NT2/D1 (cell line): Measurements from ENCODE around the gene HIPK3.
"Not testable (repeated sequence)": the region's sequence is repeated elsewhere in the genome, so short reads cannot be mapped to it uniquely, and the experiment has no call there.

Source experiments
- DNase-seq: peaks from one replicate; pipeline ENCODE4 v3.0.0-alpha.2; 2011; ENCODE audit warnings: low read depth, low spot score
- H3K27me3 ChIP-seq: 2 replicates; pipeline ENCODE4 v1.6.0; 2011; ENCODE audit warnings: mild to moderate bottlenecking; ENCODE audit not compliant: insufficient read length, insufficient read depth
- H3K36me3 ChIP-seq: 2 replicates; pipeline ENCODE4 v1.6.1; 2011; ENCODE audit warnings: mild to moderate bottlenecking, low read length, mixed read lengths; ENCODE audit not compliant: insufficient read depth, insufficient read length
- H3K4me1 ChIP-seq: 2 replicates; pipeline ENCODE4 v1.5.1; 2011; ENCODE audit not compliant: insufficient read depth, insufficient read length
- H3K4me3 ChIP-seq: 2 replicates; pipeline ENCODE4 v1.5.1; 2011; ENCODE audit warnings: low read depth; ENCODE audit not compliant: insufficient read length
- H3K9ac ChIP-seq: 2 replicates; pipeline ENCODE4 v1.6.0; 2011; ENCODE audit warnings: low read depth; ENCODE audit not compliant: insufficient read length
- H3K9me3 ChIP-seq: 2 replicates; pipeline ENCODE4 v1.5.1; 2011; ENCODE audit warnings: mild to moderate bottlenecking, low read length; ENCODE audit not compliant: insufficient read depth
- SUZ12 ChIP-seq: IDR thresholded peaks from 2 replicates; pipeline ENCODE4 v1.6.1; 2011; ENCODE audit not compliant: insufficient read length, insufficient read depth; ENCODE audit errors: extremely low read depth
- YY1 ChIP-seq: IDR thresholded peaks from 2 replicates; pipeline ENCODE4 v1.6.1; 2011; ENCODE audit not compliant: insufficient read length, insufficient read depth
- ZNF274 ChIP-seq: IDR thresholded peaks from 2 replicates; pipeline ENCODE4 v1.6.1; 2011; ENCODE audit warnings: mild to moderate bottlenecking, low read depth, low read length

HIPK3 gene

DNA sequence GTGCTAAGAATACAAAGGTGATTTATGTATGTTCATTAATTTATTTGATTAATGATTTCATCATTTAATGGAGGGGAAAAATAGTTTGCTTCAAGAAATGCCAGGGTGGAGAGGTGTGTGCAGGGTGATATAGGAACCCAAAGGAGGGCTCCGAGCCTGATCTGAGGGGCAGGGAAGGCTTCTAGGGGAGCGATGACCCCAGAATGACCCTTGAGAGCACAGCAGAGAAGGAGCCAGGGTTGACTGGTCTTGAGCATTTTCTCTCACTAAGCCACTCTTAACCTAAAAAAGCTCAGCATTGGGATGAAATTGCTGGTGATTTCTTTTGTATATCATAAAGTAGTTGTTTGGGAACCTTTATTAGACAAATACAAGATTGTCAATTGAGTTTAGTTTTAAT is 35.1 kb downstream of the HIPK3 start:
- TF ChIP-seq SUZ12 (no peak), YY1 (no peak), ZNF274 (no peak)
- no peak overlapping the region for H3K4me3 ChIP-seq
- no peaks in the 10 kb centered on the region for H3K27me3 ChIP-seq
- H3K9me3 ChIP-seq, result no peaks in the 10 kb centered on the region
- H3K9ac ChIP-seq, result no peak overlapping the region
- no peaks in the 10 kb centered on the region for H3K36me3 ChIP-seq
- DNase-seq, result no peak
- H3K4me1 ChIP-seq, result no peaks in the 10 kb centered on the region

DNA sequence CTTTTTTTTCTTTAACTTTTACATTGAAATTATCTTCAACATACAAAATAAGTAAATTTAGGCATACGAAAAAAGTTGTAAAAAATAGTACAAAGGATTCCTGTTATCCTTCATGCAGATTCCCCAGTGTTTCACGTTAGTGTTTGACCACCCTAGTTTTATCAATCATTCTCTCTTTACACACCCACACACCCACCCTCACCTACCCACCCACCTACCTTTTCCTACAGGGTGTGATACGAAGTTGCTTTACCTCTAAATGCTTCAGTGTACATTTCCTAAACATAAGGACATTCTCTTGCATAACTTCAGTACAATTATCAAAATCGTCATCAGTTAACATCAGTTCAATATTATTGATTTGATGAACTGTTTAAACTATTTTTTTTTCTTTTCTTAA is 37.0 kb downstream of the HIPK3 start:
- Histone ChIP-seq H3K9me3 (peaks cover 5% of the 10 kb centered on the region; the same call in 1 of the 2 replicates), H3K4me3 (no peak overlapping the region), H3K36me3 (no peaks in the 10 kb centered on the region), H3K27me3 (no peaks in the 10 kb centered on the region), H3K9ac (no peak overlapping the region), H3K4me1 (no peaks in the 10 kb centered on the region)
- TF ChIP-seq SUZ12 (no peak), ZNF274 (no peak), YY1 (no peak)
- no peak for DNase-seq

DNA sequence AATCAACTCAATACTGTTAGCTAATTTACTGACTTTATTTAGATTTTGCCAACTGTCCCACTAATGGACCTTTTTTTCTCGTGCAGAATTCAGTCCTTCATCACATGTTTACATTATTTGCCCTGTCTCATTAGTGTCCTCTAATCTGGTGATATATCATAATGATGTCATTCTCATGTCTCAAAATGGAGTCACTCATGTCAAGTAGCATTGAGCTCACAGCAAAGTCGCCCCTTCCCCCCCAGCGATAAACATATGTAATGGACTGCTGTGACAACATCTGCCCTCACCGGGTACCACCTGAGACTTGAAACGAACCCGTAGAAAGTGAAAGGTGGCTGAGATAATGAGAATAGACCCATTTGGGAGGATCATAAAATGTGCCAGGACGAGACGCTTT is 37.6 kb downstream of the HIPK3 start:
- no peak overlapping the region for H3K4me3 ChIP-seq
- H3K9me3 ChIP-seq, result peaks cover 5% of the 10 kb centered on the region; the same call in 1 of the 2 replicates
- H3K36me3 ChIP-seq, result no peaks in the 10 kb centered on the region
- no peaks in the 10 kb centered on the region for H3K4me1 ChIP-seq
- H3K27me3 ChIP-seq, result no peaks in the 10 kb centered on the region
- no peak overlapping the region for H3K9ac ChIP-seq
- DNase-seq, result no peak
- TF ChIP-seq ZNF274 (no peak), SUZ12 (no peak), YY1 (no peak)

DNA sequence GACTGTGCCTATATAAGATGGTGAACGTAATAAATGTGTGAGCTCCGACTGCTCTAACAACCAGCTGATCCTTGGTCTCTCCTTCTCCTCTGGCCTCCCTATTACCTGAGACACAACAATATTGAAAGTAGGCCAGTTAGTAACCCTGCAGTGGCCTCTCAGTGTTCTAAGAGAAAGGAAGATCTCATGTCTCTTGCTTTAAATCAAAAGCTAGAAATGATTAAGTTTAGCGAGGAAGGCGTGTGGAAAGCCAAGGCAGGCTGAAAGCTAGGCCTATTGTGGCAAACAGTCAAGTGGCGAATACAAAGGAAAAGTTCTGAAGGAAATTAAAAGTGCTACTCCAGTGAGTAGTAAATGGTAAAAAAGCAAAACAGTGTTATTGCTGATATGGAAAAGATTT is 39.5 kb downstream of the HIPK3 start:
- DNase-seq, result no peak
- Histone ChIP-seq H3K9me3 (peaks cover 5% of the 10 kb centered on the region; the same call in 1 of the 2 replicates), H3K36me3 (no peaks in the 10 kb centered on the region), H3K9ac (no peak overlapping the region), H3K4me1 (no peaks in the 10 kb centered on the region), H3K4me3 (no peak overlapping the region), H3K27me3 (no peaks in the 10 kb centered on the region)
- no peak for TF ChIP-seq SUZ12
- TF ChIP-seq ZNF274, result no peak
- TF ChIP-seq YY1, result no peak

DNA sequence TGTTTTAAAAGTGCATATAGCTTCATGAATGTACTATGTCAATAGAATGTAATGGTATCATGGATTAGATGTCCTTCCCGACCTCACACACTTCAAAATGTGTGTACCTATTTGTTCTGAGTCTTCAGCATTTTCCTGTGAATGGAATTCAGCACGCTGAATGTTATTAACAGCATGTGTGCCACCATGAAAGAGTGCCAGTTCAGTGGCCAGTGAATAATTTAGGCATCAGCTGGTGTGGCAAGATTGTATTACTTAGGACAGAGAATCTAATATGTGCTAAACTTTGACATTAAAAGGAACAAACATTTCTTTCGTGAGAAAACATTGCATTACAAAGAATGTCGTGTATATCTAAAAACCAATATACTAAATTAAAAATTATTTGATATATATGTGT is 46.4 kb downstream of the HIPK3 start:
- DNase-seq, result no peak
- no peaks in the 10 kb centered on the region for H3K36me3 ChIP-seq
- H3K27me3 ChIP-seq, result no peaks in the 10 kb centered on the region

GRCh38 chr11:33306821-33307220 is 49.6 kb downstream of the HIPK3 start:
- not testable (repeated sequence) for H3K4me1 ChIP-seq, H3K4me3 ChIP-seq, H3K36me3 ChIP-seq, H3K27me3 ChIP-seq, DNase-seq, H3K9me3 ChIP-seq, H3K9ac ChIP-seq

More for the DNA sequence above, 46.4 kb downstream of the HIPK3 start:
- no peak overlapping the region for H3K4me3 ChIP-seq
- TF ChIP-seq ZNF274, result no peak
- no peak for TF ChIP-seq YY1
- H3K9me3 ChIP-seq, result no peaks in the 10 kb centered on the region
- no peaks in the 10 kb centered on the region for H3K4me1 ChIP-seq
- no peak overlapping the region for H3K9ac ChIP-seq

GRCh38 chr11:33307984-33308383 is 50.8 kb downstream of the HIPK3 start:
- Histone ChIP-seq H3K9ac (no peak overlapping the region), H3K36me3 (no peaks in the 10 kb centered on the region), H3K27me3 (no peaks in the 10 kb centered on the region), H3K4me1 (peaks cover 3% of the 10 kb centered on the region), H3K9me3 (no peaks in the 10 kb centered on the region), H3K4me3 (no peak overlapping the region)
- TF ChIP-seq ZNF274 (no peak), SUZ12 (no peak), YY1 (no peak)
- DNase-seq, result no peak

DNA sequence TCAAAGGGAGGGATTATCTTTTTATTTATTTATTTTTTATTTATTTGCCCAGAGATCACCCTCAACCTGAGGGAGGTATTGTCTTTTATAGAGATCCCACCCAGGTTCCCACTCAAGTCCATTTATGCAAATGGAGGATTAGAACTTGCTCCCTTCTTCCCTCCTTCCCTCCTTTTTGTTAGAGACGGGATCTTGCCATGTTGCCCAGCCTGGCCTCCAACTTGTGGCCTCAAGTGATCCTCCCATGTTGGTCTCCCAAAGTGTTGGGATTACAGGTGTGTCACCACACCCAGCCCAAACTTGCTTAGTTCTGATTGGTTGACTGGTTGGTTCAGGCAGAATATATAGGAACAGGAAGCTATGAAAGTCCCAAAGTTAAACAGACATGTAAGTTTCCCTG is 51.9 kb downstream of the HIPK3 start:
- no peak for DNase-seq
- H3K9ac ChIP-seq, result no peak overlapping the region
- H3K9me3 ChIP-seq, result no peaks in the 10 kb centered on the region
- H3K27me3 ChIP-seq, result no peaks in the 10 kb centered on the region
- TF ChIP-seq ZNF274 (no peak), YY1 (no peak), SUZ12 (no peak)
- no peak overlapping the region for H3K4me3 ChIP-seq
- H3K4me1 ChIP-seq, result peaks cover 3% of the 10 kb centered on the region
- no peaks in the 10 kb centered on the region for H3K36me3 ChIP-seq
